C4-2B (cell line): Measurements from ENCODE around the gene MIA2.

Source experiments
- CTCF ChIP-seq: fragments of 450-650 bp; conservative IDR thresholded peaks from 2 replicates; pipeline ENCODE4 v1.5.1; 2017; ENCODE audit warnings: mild to moderate bottlenecking
- ZFX ChIP-seq: fragments of 450-650 bp; IDR thresholded peaks from 2 replicates; pipeline ENCODE4 v1.6.1; 2017

DNA sequence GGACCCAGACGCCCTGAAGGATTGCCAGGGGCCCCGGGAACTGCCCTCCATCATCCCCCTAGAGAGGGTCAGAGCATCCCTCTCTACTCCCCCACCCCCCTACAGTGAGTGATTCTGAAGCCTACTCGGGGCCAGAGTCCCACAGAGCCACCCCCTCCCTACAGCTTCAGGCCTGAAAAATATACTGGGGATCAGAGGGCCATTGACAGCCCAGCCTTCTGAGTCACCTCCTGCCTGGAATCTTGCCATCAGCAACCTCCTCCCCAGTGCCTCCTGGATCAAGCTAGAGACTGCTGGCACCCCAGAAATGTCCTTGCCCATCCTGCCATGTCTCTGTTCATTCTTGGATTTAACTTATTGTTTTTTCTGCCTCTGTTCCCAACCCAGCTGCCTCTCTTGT, 21.7 kb upstream of the MIA2 start:
- TF ChIP-seq CTCF (no peak), ZFX (no peak)
